Measurements from ENCODE around the gene FBXL2.

FBXL2 gene

DNA sequence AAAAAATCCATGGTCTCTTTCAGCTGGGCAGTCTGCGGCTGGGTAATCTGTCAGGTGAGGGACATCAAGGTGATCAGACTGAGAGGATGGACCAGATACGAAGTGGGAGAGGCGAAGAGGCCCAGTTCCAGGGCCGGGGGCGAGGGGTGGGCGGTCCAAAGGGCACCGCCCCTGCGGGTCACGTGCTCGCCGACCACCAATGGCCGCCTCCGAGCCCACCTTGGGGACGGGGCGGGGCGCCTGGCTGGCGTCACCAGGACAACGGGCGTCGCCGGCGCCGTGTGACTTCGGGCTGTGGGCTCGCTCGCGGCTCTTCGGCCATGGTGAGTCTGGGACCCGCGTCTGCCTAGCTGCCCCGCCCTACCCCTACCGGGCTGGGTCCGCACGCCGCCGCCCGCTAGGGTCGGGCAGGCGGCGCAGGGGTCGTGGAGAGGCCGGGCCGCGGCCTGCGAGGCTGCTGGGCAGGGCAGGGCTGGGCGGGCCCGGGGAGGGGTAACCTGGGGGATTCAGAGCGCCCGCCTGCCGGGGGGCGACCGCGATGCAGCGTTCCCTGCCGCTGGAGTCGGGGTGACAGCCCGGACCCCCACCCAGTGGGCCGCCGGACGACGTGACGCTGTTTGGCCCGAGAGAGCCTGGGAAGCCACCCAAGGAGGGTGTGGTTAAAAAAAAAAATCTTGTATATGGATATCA lies at the start of gene FBXL2 (continued):
- TF ChIP-seq, protein P1, sequence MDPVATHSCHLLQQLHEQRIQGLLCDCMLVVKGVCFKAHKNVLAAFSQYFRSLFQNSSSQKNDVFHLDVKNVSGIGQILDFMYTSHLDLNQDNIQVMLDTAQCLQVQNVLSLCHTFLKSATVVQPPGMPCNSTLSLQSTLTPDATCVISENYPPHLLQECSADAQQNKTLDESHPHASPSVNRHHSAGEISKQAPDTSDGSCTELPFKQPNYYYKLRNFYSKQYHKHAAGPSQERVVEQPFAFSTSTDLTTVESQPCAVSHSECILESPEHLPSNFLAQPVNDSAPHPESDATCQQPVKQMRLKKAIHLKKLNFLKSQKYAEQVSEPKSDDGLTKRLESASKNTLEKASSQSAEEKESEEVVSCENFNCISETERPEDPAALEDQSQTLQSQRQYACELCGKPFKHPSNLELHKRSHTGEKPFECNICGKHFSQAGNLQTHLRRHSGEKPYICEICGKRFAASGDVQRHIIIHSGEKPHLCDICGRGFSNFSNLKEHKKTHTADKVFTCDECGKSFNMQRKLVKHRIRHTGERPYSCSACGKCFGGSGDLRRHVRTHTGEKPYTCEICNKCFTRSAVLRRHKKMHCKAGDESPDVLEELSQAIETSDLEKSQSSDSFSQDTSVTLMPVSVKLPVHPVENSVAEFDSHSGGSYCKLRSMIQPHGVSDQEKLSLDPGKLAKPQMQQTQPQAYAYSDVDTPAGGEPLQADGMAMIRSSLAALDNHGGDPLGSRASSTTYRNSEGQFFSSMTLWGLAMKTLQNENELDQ (tag by site-specific recombination; IDR thresholded peaks at IDR 0.05; ENCODE audit: low read depth), result no peak

DNA sequence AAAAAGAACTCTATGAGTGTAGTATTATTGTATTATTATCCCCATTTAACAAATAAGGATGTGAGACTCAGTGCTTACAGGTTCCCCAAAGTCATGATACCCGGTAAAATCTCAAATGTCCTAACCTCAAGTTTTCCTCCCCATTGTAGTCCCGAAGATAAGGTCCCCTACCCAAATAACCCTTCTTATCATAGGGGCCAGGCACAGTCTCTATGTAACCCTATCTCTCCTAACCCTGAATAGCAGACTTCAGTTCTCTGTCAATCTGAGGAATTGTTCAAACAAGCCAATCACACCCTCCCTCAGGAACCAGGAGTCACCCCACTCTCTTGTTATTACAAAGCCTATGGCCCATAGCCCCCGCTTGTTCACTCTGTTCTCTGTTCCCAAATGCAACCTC lies 48.2 kb upstream of the FBXL2 start:
- CTCF ChIA-PET, result no interaction called here
- Histone ChIP-seq H3K4me1 (ENCODE audit: control insufficient read depth, insufficient read depth, low read length) (no peaks in the 10 kb centered on the region), H3K27ac (ENCODE audit: extremely low read depth, low read depth, low read length) (no peak overlapping the region), H3K36me3 (ENCODE audit: control insufficient read depth in 2 of 2, insufficient read depth in 1 of 2, low read length in 2 of 2) (no peaks in the 10 kb centered on the region), H3K9me3 (ENCODE audit: control insufficient read depth, insufficient read depth, low read depth, low read length) (no peaks in the 10 kb centered on the region), H3K4me3 (ENCODE audit: low read depth, low read length) (no peak overlapping the region)
- no peak for TF ChIP-seq ZNF837 (tag by site-specific recombination; IDR thresholded peaks at IDR 0.05)
- POLR2A ChIA-PET, result no interaction called here

DNA sequence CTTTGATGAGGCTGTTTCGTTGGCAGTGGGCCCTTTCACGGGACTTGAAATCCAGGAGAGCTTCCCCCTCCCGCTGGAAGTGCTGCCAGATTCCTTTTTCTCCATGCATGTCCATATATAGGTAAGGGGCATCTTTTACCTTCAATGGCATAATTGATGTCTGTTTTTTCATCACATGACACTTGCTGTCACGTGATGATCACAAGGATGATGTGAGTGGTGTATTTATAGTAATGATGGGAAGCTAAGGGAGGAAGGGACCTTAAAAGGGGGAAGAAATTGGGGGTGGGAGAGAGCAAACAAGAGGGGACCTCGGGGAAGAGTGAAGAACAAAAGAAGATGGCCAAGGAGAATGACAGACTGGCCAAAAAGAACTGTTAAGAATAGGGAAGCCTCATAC lies 47.3 kb upstream of the FBXL2 start:
- Histone ChIP-seq H3K9me3 (ENCODE audit: control insufficient read depth, insufficient read depth, low read depth, low read length) (no peaks in the 10 kb centered on the region), H3K36me3 (ENCODE audit: control insufficient read depth in 2 of 2, insufficient read depth in 1 of 2, low read length in 2 of 2) (no peaks in the 10 kb centered on the region), H3K4me1 (ENCODE audit: control insufficient read depth, insufficient read depth, low read length) (no peaks in the 10 kb centered on the region), H3K27ac (ENCODE audit: extremely low read depth, low read depth, low read length) (no peak overlapping the region), H3K4me3 (ENCODE audit: low read depth, low read length) (no peak overlapping the region)
- CTCF ChIA-PET, result no interaction called here
- no peak for TF ChIP-seq ZNF169 (tag by site-specific recombination; IDR thresholded peaks at IDR 0.05)
- no peak for TF ChIP-seq ZBTB1 (tag by site-specific recombination; IDR thresholded peaks at IDR 0.05)
- TF ChIP-seq ZNF791 (tag by site-specific recombination; IDR thresholded peaks at IDR 0.05), result no peak
- no peak for TF ChIP-seq ZNF140 (tag by site-specific recombination; IDR thresholded peaks at IDR 0.05)
- no peak for TF ChIP-seq ZNF335 (tag by site-specific recombination; conservative IDR thresholded peaks at IDR 0.05)
- TF ChIP-seq, protein P2, sequence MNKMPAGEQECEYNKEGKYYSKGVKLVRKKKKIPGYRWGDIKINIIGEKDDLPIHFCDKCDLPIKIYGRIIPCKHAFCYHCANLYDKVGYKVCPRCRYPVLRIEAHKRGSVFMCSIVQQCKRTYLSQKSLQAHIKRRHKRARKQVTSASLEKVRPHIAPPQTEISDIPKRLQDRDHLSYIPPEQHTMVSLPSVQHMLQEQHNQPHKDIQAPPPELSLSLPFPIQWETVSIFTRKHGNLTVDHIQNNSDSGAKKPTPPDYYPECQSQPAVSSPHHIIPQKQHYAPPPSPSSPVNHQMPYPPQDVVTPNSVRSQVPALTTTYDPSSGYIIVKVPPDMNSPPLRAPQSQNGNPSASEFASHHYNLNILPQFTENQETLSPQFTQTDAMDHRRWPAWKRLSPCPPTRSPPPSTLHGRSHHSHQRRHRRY (tag by site-specific recombination; IDR thresholded peaks at IDR 0.05), result no peak
- TF ChIP-seq, protein P3, sequence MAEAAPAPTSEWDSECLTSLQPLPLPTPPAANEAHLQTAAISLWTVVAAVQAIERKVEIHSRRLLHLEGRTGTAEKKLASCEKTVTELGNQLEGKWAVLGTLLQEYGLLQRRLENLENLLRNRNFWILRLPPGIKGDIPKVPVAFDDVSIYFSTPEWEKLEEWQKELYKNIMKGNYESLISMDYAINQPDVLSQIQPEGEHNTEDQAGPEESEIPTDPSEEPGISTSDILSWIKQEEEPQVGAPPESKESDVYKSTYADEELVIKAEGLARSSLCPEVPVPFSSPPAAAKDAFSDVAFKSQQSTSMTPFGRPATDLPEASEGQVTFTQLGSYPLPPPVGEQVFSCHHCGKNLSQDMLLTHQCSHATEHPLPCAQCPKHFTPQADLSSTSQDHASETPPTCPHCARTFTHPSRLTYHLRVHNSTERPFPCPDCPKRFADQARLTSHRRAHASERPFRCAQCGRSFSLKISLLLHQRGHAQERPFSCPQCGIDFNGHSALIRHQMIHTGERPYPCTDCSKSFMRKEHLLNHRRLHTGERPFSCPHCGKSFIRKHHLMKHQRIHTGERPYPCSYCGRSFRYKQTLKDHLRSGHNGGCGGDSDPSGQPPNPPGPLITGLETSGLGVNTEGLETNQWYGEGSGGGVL (tag by site-specific recombination; IDR thresholded peaks at IDR 0.05), result no peak
- POLR2A ChIA-PET, result no interaction called here

DNA sequence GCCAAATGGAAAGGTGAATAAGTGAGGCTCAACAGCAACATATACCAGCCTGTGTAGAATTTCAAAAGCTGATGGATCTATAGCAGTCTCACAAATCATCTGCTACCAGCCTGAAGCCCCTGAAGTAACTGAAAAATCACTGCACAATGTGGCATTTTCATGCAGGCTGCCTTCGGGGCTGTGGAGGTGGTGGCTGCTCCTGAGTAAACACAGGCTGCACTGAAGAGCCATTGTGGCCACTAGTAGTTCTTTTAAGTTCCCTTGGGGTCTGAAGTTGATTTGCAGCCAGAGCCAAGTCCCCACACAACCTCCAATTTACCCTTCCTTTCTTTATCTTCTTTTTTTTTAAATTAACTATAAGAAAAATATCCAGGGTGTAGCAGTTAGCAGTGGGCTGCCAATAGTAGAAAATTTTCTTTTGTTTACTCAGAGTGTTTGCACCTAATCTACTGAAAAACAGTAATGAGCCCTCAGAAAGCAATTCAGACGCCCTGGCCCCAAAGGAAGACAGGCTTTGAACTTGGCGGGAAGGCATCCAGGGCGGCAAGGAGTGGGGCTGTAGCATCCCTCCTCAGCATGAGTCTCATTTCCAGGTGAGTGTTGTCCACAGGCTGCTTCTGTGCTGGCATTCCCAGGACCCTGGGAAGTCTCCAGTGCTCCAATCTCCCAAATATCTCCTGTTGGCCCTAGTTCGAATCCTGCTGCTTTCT lies 45.3 kb upstream of the FBXL2 start:
- no peaks in the 10 kb centered on the region for H3K36me3 ChIP-seq (ENCODE audit: control insufficient read depth in 2 of 2, insufficient read depth in 1 of 2, low read length in 2 of 2)
- H3K4me3 ChIP-seq (ENCODE audit: low read depth, low read length), result no peak overlapping the region
- 0 out of 2 replicates have a peak, but pooled peaks cover 5% of the 10 kb centered on the region for H3K4me1 ChIP-seq (ENCODE audit: control insufficient read depth, insufficient read depth, low read length)
- TF ChIP-seq ZNF24 (tag by site-specific recombination; IDR thresholded peaks at IDR 0.05) (no peak), ZSCAN30 (tag by site-specific recombination; IDR thresholded peaks at IDR 0.05) (no peak), KLF7 (tag by site-specific recombination; IDR thresholded peaks at IDR 0.05; ENCODE audit: borderline replicate concordance) (no peak), YY1 (tag by site-specific recombination; IDR thresholded peaks at IDR 0.05) (no peak), ZNF335 (tag by site-specific recombination; conservative IDR thresholded peaks at IDR 0.05) (no peak), ZFP3 (tag by site-specific recombination; IDR thresholded peaks at IDR 0.05; ENCODE audit: low read depth) (no peak), ZNF404 (tag by site-specific recombination; IDR thresholded peaks at IDR 0.05) (no peak), ZNF555 (tag by site-specific recombination; conservative IDR thresholded peaks at IDR 0.05) (no peak), ZNF16 (tag by site-specific recombination; IDR thresholded peaks at IDR 0.05; ENCODE audit: low read depth) (no peak), ZNF19 (tag by site-specific recombination; IDR thresholded peaks at IDR 0.05; ENCODE audit: low read depth) (no peak)
- TF ChIP-seq, protein P4, sequence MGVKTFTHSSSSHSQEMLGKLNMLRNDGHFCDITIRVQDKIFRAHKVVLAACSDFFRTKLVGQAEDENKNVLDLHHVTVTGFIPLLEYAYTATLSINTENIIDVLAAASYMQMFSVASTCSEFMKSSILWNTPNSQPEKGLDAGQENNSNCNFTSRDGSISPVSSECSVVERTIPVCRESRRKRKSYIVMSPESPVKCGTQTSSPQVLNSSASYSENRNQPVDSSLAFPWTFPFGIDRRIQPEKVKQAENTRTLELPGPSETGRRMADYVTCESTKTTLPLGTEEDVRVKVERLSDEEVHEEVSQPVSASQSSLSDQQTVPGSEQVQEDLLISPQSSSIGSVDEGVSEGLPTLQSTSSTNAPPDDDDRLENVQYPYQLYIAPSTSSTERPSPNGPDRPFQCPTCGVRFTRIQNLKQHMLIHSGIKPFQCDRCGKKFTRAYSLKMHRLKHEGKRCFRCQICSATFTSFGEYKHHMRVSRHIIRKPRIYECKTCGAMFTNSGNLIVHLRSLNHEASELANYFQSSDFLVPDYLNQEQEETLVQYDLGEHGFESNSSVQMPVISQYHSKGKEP (tag by site-specific recombination; IDR thresholded peaks at IDR 0.05), result no peak
- TF ChIP-seq, protein P5, sequence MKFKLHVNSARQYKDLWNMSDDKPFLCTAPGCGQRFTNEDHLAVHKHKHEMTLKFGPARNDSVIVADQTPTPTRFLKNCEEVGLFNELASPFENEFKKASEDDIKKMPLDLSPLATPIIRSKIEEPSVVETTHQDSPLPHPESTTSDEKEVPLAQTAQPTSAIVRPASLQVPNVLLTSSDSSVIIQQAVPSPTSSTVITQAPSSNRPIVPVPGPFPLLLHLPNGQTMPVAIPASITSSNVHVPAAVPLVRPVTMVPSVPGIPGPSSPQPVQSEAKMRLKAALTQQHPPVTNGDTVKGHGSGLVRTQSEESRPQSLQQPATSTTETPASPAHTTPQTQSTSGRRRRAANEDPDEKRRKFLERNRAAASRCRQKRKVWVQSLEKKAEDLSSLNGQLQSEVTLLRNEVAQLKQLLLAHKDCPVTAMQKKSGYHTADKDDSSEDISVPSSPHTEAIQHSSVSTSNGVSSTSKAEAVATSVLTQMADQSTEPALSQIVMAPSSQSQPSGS (tag by site-specific recombination; IDR thresholded peaks at IDR 0.05; ENCODE audit: low read depth), result no peak
- H3K9me3 ChIP-seq (ENCODE audit: control insufficient read depth, insufficient read depth, low read depth, low read length), result no peaks in the 10 kb centered on the region
- CTCF ChIA-PET, result interaction anchor here (1.3 kb wide), 1 partner anchor 100 kb away, joined by 6 read pairs; no protein-coding TSS in a partner anchor
- POLR2A ChIA-PET, result no interaction called here
- H3K27ac ChIP-seq (ENCODE audit: extremely low read depth, low read depth, low read length), result no peak overlapping the region
